Vagina (tissue), 2 donors: ENCODE measurements around the gene RIOX2. TPM values are rescaled to one million over a fixed set of nuclear protein-coding genes. Genes with fewer than 3 reads are reported as not detected.

Experiments
- DNase-seq, 2 donors: peaks; one replicate each; pipeline ENCODE4 v3.0.0-alpha.2; 2017; ENCODE audit errors: extremely low spot score in 2 of 2
- H3K27ac ChIP-seq: fragments of 200-600 bp; sonication (generic); one replicate; pipeline ENCODE4 v1.5.1; 2019
- H3K27me3 ChIP-seq: fragments of 200-600 bp; sonication (generic); one replicate; pipeline ENCODE4 v1.5.1; 2019
- H3K36me3 ChIP-seq, 2 donors: fragments of 200-600 bp; sonication (generic); one replicate each; pipeline ENCODE4 v1.5.1; 2017 to 2019
- H3K4me1 ChIP-seq: fragments of 200-600 bp; sonication (generic); one replicate; pipeline ENCODE4 v1.5.1; 2019
- H3K4me3 ChIP-seq, 2 donors: fragments of 200-600 bp; sonication (generic); 1 replicate in 1 of 2; 2 replicates in 1 of 2; pipeline ENCODE4 v1.5.1; 2016 to 2019
- H3K9me3 ChIP-seq: fragments of 200-600 bp; sonication (generic); one replicate; pipeline ENCODE4 v1.5.1; 2019
- POLR2A ChIP-seq, 2 donors: fragments of 450-650 bp; IDR thresholded peaks; one replicate each; pipeline ENCODE4 v1.6.1; 2017; ENCODE audit warnings: antibody characterized with exemption in 2 of 2, mild to moderate bottlenecking in 2 of 2, moderate library complexity in 2 of 2
- POLR2AphosphoS5 ChIP-seq, 2 donors: sonication (generic); formaldehyde crosslinking; IDR thresholded peaks; one replicate each; pipeline ENCODE4 v1.9.0; 2017; ENCODE audit warnings: antibody characterized with exemption in 2 of 2, mild to moderate bottlenecking in 2 of 2, low read depth in 1 of 2; ENCODE audit not compliant: insufficient read depth in 1 of 2
- intact Hi-C: fragments of 100-400 bp; cut with DNase I; formaldehyde crosslinking; loops from one replicate; pipeline ENCODE4 v1.15.1; 2023
- total RNA-seq: library from RNA; depleted of rRNA; stranded (reverse); fragments of >200 nt; gene quantifications from one replicate; pipeline ENCODE4 v1.2.3, GENCODE V29; 2016
- TF ChIP-seq, protein P1 (sequence below), 3 experiments: fragments of 450-650 bp in 2 of 3; fragments of 200-600 bp in 1 of 3; sonication (generic) in 1 of 3; IDR thresholded peaks; one replicate each; pipeline ENCODE4 v1.5.1; 2017 to 2019; ENCODE audit warnings: antibody characterized with exemption in 3 of 3, mild to moderate bottlenecking in 2 of 3, moderate library complexity in 2 of 3

The RIOX2 gene
- total RNA-seq, 1 donor from 2014 or later, result 33.4 TPM

DNA sequence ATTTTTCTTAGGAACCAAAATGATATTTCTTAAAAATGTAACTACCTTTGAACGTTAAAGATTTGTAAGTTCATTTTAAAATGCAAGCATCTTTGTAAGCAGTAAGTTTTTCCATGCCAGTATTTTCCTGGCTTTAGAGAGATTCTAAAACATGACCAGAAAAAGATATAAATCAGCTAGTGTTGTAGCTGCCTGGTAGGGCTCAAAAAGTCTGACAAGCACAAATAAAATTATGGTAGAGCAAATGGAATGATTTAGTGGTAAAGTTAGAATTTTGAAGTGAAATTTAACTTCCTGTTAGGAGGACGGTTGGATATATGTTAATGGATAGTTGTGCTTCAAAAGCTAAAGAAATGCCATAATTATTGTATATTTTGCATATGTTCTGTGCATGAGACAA is 33.2 kb upstream of the RIOX2 start:
- H3K27me3 ChIP-seq, result no peaks in the 10 kb centered on the region
- no peaks in the 10 kb centered on the region for H3K4me1 ChIP-seq
- H3K4me3 ChIP-seq, result no peak overlapping the region
- intact Hi-C loops, result no loop called here
- DNase-seq, result no peak
- H3K27ac ChIP-seq, result no peak overlapping the region
- H3K36me3 ChIP-seq, result no peaks in the 10 kb centered on the region
- TF ChIP-seq POLR2A (IDR thresholded peaks at IDR 0.05), result no peak
- TF ChIP-seq POLR2AphosphoS5 (IDR thresholded peaks at IDR 0.05; ENCODE audit: insufficient read depth in 1 of 2, low read depth in 1 of 2), result no peak
- TF ChIP-seq, protein P1, sequence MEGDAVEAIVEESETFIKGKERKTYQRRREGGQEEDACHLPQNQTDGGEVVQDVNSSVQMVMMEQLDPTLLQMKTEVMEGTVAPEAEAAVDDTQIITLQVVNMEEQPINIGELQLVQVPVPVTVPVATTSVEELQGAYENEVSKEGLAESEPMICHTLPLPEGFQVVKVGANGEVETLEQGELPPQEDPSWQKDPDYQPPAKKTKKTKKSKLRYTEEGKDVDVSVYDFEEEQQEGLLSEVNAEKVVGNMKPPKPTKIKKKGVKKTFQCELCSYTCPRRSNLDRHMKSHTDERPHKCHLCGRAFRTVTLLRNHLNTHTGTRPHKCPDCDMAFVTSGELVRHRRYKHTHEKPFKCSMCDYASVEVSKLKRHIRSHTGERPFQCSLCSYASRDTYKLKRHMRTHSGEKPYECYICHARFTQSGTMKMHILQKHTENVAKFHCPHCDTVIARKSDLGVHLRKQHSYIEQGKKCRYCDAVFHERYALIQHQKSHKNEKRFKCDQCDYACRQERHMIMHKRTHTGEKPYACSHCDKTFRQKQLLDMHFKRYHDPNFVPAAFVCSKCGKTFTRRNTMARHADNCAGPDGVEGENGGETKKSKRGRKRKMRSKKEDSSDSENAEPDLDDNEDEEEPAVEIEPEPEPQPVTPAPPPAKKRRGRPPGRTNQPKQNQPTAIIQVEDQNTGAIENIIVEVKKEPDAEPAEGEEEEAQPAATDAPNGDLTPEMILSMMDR (IDR thresholded peaks at IDR 0.05), result no peak
- H3K9me3 ChIP-seq, result no peaks in the 10 kb centered on the region

GRCh38 chr3:98004721-98005120 is 32.5 kb upstream of the RIOX2 start:
- no peaks in the 10 kb centered on the region for H3K27me3 ChIP-seq
- TF ChIP-seq, protein P1 (IDR thresholded peaks at IDR 0.05), result no peak
- no peak for TF ChIP-seq POLR2AphosphoS5 (IDR thresholded peaks at IDR 0.05; ENCODE audit: insufficient read depth in 1 of 2, low read depth in 1 of 2)
- TF ChIP-seq POLR2A (IDR thresholded peaks at IDR 0.05), result no peak
- DNase-seq, result no peak
- no peak overlapping the region for H3K27ac ChIP-seq
- no peaks in the 10 kb centered on the region for H3K36me3 ChIP-seq
- no peaks in the 10 kb centered on the region for H3K4me1 ChIP-seq
- intact Hi-C loops, result no loop called here
- H3K9me3 ChIP-seq, result no peaks in the 10 kb centered on the region
- no peak overlapping the region for H3K4me3 ChIP-seq

GRCh38 chr3:98003306-98003969 is 31.2 kb upstream of the RIOX2 start:
- DNase-seq, result no peak
- Histone ChIP-seq H3K27ac (no peak overlapping the region), H3K36me3 (no peaks in the 10 kb centered on the region), H3K4me3 (no peak overlapping the region), H3K4me1 (no peaks in the 10 kb centered on the region), H3K27me3 (no peaks in the 10 kb centered on the region), H3K9me3 (no peaks in the 10 kb centered on the region)
- intact Hi-C loops, result no loop called here
- TF ChIP-seq POLR2A (IDR thresholded peaks at IDR 0.05) (no peak), POLR2AphosphoS5 (IDR thresholded peaks at IDR 0.05; ENCODE audit: insufficient read depth in 1 of 2, low read depth in 1 of 2) (no peak)
- TF ChIP-seq, protein P1 (IDR thresholded peaks at IDR 0.05), result no peak

DNA sequence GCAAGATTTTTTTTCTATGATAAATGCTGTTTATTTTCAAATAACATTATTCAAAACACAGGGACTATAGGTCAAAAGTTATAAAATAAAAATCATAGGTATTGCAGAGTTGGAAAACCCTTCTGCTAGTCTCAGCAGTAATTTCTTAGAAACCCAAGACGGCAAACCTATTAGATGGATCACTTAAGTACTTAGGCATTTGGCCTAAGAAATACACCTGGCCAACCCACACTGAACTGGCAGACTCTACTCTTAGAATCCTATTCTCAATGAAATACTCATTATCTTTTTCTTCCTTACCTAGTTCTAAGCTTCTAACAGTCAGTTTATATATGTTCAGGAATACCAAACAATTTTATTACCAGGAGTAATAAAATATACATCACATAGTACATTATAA is 30.5 kb upstream of the RIOX2 start:
- H3K36me3 ChIP-seq, result no peaks in the 10 kb centered on the region
- H3K27me3 ChIP-seq, result no peaks in the 10 kb centered on the region
- intact Hi-C loops, result no loop called here
- DNase-seq, result no peak
- no peak overlapping the region for H3K27ac ChIP-seq
- no peaks in the 10 kb centered on the region for H3K9me3 ChIP-seq
- TF ChIP-seq, protein P1 (IDR thresholded peaks at IDR 0.05), result no peak
- TF ChIP-seq POLR2AphosphoS5 (IDR thresholded peaks at IDR 0.05; ENCODE audit: insufficient read depth in 1 of 2, low read depth in 1 of 2) (no peak), POLR2A (IDR thresholded peaks at IDR 0.05) (no peak)
- H3K4me1 ChIP-seq, result no peaks in the 10 kb centered on the region
- no peak overlapping the region for H3K4me3 ChIP-seq

DNA sequence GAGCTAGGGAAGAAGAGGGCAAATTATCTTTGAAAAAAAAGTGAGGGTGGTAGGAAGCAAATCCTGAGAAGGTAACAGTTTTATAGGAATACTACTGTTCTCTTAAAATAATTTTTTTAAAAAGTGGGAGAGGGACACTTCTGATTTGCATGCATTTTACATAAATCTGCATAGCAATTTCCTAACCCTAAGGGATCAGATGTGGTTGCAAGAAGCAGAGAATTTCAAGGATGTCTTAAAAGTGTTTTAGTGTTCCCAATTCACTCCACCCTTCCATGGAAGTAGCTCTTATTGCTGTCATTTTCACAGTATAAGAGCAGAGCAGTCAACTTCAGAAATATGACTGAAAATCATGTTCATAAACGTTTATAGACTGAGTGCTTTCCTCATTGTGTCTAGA is 27.8 kb upstream of the RIOX2 start:
- no peaks in the 10 kb centered on the region for H3K36me3 ChIP-seq
- no peak overlapping the region for H3K27ac ChIP-seq
- no peak for TF ChIP-seq POLR2AphosphoS5 (IDR thresholded peaks at IDR 0.05; ENCODE audit: insufficient read depth in 1 of 2, low read depth in 1 of 2)
- no peak for TF ChIP-seq POLR2A (IDR thresholded peaks at IDR 0.05)
- TF ChIP-seq, protein P1 (IDR thresholded peaks at IDR 0.05), result no peak
- no peak overlapping the region for H3K4me3 ChIP-seq
- H3K4me1 ChIP-seq, result no peaks in the 10 kb centered on the region
- intact Hi-C loops, result no loop called here
- no peaks in the 10 kb centered on the region for H3K27me3 ChIP-seq
- DNase-seq, result no peak
- H3K9me3 ChIP-seq, result no peaks in the 10 kb centered on the region
